Endothelial cell (in vitro differentiated cells): ENCODE results near the gene CRTC3. TPM values are rescaled to one million over a fixed set of nuclear protein-coding genes. Genes with fewer than 3 reads are reported as not detected.
A peak's percentile ranks its signal among the peaks of the same experiment; 100 is the strongest.

ENCODE experiments used
- DNase-seq: peaks from one replicate; pipeline ENCODE4 v3.0.0; 2021; ENCODE audit warnings: low spot score
- H3K27ac Mint-ChIP-seq: one replicate; pipeline ENCODE4 v1.8.0; 2021; ENCODE audit warnings: mixed read lengths, inconsistent platforms; ENCODE audit not compliant: unreplicated experiment
- H3K27me3 Mint-ChIP-seq: one replicate; pipeline ENCODE4 v1.8.0; 2021; ENCODE audit warnings: mild to moderate bottlenecking, moderate library complexity, mixed read lengths, inconsistent platforms; ENCODE audit not compliant: unreplicated experiment
- H3K36me3 Mint-ChIP-seq: one replicate; pipeline ENCODE4 v1.8.0; 2021; ENCODE audit warnings: mild to moderate bottlenecking, low read depth, mixed read lengths, inconsistent platforms; ENCODE audit not compliant: unreplicated experiment
- H3K4me1 Mint-ChIP-seq: one replicate; pipeline ENCODE4 v1.8.0; 2021; ENCODE audit warnings: mild to moderate bottlenecking, mixed read lengths, inconsistent platforms; ENCODE audit not compliant: unreplicated experiment
- H3K4me3 Mint-ChIP-seq: one replicate; pipeline ENCODE4 v1.8.0; 2021; ENCODE audit warnings: mild to moderate bottlenecking, mixed read lengths, inconsistent platforms; ENCODE audit not compliant: unreplicated experiment
- H3K9me3 Mint-ChIP-seq: one replicate; pipeline ENCODE4 v1.8.0; 2021; ENCODE audit warnings: mixed read lengths, inconsistent platforms; ENCODE audit not compliant: unreplicated experiment
- total RNA-seq: library from RNA; stranded (reverse); fragmentation: NEBNext Ultra II Directional; extraction: Animal tissue kit (Norgen Biotek cat#: 25700); gene quantifications from one replicate; pipeline ENCODE4 v1.2.1, GENCODE V29; 2021; ENCODE audit not compliant: unreplicated experiment
- TF ChIP-seq, protein P1 (sequence below): fragments of 200-600 bp; sonication (generic); IDR thresholded peaks from one replicate; pipeline ENCODE4 v1.5.0; 2021; ENCODE audit warnings: antibody characterized with exemption; ENCODE audit not compliant: unreplicated experiment

Gene CRTC3
- total RNA-seq, 1 donor from 2014 or later, result 27.1 TPM

DNA sequence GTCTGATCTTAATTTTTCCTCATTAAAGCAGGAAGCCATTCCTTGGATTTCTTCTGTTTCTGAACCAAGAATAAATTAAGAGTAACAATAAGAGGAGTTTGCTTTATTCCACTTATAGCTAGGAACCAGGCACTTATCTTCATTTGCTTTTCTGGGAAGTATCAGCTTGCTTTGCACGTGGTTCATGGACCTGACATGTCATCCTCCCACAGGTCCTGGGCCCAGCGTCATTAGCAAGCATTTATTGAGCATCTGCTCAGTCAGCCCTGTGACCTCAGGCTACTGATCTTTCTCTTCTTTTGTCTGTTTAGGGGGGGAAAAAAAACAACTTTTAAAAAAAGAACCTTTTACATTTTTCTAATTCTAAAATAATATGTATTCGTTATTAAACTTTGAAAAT is 34.7 kb upstream of the CRTC3 start:
- Mint-ChIP-seq H3K27ac (no peak overlapping the region), H3K36me3 (peaks cover 28% of the 10 kb centered on the region), H3K27me3 (peaks cover 3% of the 10 kb centered on the region), H3K9me3 (no peaks in the 10 kb centered on the region), H3K4me1 (peaks cover 3% of the 10 kb centered on the region), H3K4me3 (no peak overlapping the region)
- DNase-seq, result no peak
- TF ChIP-seq, protein P1, sequence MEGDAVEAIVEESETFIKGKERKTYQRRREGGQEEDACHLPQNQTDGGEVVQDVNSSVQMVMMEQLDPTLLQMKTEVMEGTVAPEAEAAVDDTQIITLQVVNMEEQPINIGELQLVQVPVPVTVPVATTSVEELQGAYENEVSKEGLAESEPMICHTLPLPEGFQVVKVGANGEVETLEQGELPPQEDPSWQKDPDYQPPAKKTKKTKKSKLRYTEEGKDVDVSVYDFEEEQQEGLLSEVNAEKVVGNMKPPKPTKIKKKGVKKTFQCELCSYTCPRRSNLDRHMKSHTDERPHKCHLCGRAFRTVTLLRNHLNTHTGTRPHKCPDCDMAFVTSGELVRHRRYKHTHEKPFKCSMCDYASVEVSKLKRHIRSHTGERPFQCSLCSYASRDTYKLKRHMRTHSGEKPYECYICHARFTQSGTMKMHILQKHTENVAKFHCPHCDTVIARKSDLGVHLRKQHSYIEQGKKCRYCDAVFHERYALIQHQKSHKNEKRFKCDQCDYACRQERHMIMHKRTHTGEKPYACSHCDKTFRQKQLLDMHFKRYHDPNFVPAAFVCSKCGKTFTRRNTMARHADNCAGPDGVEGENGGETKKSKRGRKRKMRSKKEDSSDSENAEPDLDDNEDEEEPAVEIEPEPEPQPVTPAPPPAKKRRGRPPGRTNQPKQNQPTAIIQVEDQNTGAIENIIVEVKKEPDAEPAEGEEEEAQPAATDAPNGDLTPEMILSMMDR, result no peak

DNA sequence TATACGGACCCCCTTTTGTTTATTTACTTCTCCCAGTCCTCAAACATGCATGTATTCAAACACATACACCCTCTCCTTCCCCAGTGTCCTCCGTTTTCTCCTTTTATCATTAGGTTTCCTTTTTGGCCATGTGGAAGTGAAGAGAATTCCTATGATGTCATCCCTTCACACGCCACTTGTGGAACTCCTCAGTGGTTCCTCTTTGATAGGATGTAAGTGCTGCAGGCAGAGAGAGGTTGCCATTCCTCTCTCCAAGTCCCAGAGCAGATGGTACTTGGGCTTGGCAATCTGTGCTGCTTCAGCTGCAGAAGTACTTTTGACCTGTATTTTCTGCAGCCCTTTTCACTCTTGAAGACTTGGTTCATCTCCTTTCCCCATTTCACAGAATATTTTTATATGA is 32.9 kb upstream of the CRTC3 start:
- Mint-ChIP-seq H3K4me3 (no peak overlapping the region), H3K9me3 (no peaks in the 10 kb centered on the region), H3K36me3 (peaks cover 22% of the 10 kb centered on the region), H3K27me3 (peaks cover 3% of the 10 kb centered on the region), H3K4me1 (peaks cover 3% of the 10 kb centered on the region), H3K27ac (no peak overlapping the region)
- DNase-seq, result no peak
- TF ChIP-seq, protein P1, result no peak

DNA sequence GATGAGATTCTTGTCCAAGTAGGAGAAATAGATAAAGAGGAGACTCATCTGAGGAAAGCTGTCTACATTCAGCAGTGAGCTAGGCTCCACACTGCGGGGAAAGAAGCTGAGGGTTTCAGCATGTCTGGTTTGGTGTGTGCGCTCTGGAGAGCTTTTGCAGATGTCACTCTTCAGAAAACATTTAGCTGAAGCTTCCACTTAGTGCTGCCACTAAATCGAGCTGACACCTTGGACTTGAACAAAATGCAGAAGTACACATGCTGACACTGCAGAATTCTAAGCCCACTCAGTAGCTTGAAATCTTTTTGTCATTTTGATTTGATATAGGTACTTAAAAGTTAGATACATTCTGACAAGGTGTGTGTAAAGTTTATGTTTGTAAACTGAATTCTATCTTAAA is 32.3 kb upstream of the CRTC3 start:
- no peak for DNase-seq
- Mint-ChIP-seq H3K27me3 (peaks cover 2% of the 10 kb centered on the region), H3K4me1 (peaks cover 3% of the 10 kb centered on the region), H3K36me3 (peaks cover 20% of the 10 kb centered on the region), H3K4me3 (no peak overlapping the region), H3K9me3 (no peaks in the 10 kb centered on the region), H3K27ac (no peak overlapping the region)
- TF ChIP-seq, protein P1, result no peak

DNA sequence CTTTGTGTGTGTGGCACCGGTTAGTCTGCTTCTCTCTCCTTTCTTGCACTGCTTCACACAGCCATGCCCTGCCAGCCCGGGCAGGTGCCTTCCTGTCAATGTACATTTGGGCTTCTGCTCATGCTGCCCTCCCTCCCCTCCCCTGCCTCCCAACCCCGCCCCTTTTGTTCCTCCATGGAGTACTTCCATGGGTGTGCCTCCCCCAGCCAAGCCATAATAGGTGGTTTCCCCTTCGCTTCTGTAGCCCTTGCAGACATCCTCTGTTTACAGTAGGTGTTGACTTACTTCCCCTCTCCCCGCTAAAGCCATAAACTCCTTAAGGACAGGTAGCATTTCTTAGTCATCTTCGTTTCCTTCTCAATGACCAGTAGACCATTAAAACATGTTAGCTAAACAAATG is 31.8 kb upstream of the CRTC3 start:
- no peak overlapping the region for H3K27ac Mint-ChIP-seq
- H3K4me3 Mint-ChIP-seq, result no peak overlapping the region
- no peak for DNase-seq
- H3K4me1 Mint-ChIP-seq, result peaks cover 3% of the 10 kb centered on the region
- H3K9me3 Mint-ChIP-seq, result no peaks in the 10 kb centered on the region
- TF ChIP-seq, protein P1, result no peak
- peaks cover 17% of the 10 kb centered on the region for H3K36me3 Mint-ChIP-seq
- peaks cover 1% of the 10 kb centered on the region for H3K27me3 Mint-ChIP-seq

DNA sequence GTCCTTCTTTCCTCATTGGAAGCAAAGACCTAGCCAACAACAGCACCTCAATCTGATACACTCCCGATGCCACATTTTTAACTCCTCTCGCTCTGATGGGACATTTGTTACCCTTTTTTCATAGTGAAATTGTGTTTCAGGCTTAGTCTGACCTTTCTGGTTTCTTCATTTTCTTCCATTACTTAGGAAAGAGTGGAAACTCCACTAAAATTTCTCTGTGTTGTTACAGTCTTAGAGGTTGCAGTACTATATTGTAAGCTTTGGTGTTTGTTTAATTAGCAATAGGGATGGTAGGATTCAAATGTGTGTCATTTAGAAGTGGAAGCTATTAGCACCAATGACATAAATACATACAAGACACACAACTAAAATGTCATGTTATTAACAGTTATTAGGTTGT is 29.6 kb upstream of the CRTC3 start:
- Mint-ChIP-seq H3K4me1 (peaks cover 3% of the 10 kb centered on the region), H3K36me3 (peaks cover 18% of the 10 kb centered on the region), H3K27ac (no peak overlapping the region), H3K27me3 (peaks cover 1% of the 10 kb centered on the region), H3K9me3 (no peaks in the 10 kb centered on the region), H3K4me3 (peak overlapping the region; percentile 8)
- TF ChIP-seq, protein P1, result no peak
- DNase-seq, result no peak
